NCI-H2171 (cell line): Measurements from ENCODE around the gene DNAJC9.
"Not testable (repeated sequence)": the region's sequence is repeated elsewhere in the genome, so short reads cannot be mapped to it uniquely, and the experiment has no call there.

Source experiments
- DNase-seq: peaks from one replicate; lab custom pipeline; 2025; lab: John Stamatoyannopoulos, UW

Gene DNAJC9

GRCh38 chr10:73246646-73247508 is at the start of gene DNAJC9:
DNAJC9 (minus strand) TSS chr10:73247255; CDS start chr10:73247189, 66 bp downstream.
- DNase-seq: peak; percentile 85

GRCh38 chr10:73293461-73293860 is 46.4 kb upstream of the DNAJC9 start:
- no peak for DNase-seq

GRCh38 chr10:73289958-73290357 is 42.9 kb upstream of the DNAJC9 start:
- DNase-seq: no peak

- DNase-seq: no peak
Observed at GRCh38 chr10:73287441-73287840, 40.4 kb upstream of the DNAJC9 start.

- no peak for DNase-seq
Observed at GRCh38 chr10:73281097-73281496, 34.0 kb upstream of the DNAJC9 start.

GRCh38 chr10:73264423-73264822 is 17.4 kb upstream of the DNAJC9 start:
- DNase-seq: no peak

GRCh38 chr10:73263693-73264347 is 16.8 kb upstream of the DNAJC9 start:
- no peak for DNase-seq

- DNase-seq: no peak
Observed at GRCh38 chr10:73262880-73263555, 16.0 kb upstream of the DNAJC9 start.

GRCh38 chr10:73262105-73262730 is 15.2 kb upstream of the DNAJC9 start:
- DNase-seq: no peak

- DNase-seq: no peak
Observed at GRCh38 chr10:73261362-73261995, 14.4 kb upstream of the DNAJC9 start.

- DNase-seq: not testable (repeated sequence)
Observed at GRCh38 chr10:73258612-73259011, 11.6 kb upstream of the DNAJC9 start.

GRCh38 chr10:73253225-73253555 is 6.1 kb upstream of the DNAJC9 start:
- no peak for DNase-seq

- peak; percentile 84 for DNase-seq
Observed at GRCh38 chr10:73252445-73253224, 5.6 kb upstream of the DNAJC9 start, which contains the start of gene MRPS16. MRPS16 (minus strand) TSS chr10:73252644; CDS start chr10:73252482, 162 bp downstream.

GRCh38 chr10:73251683-73252444 is 4.8 kb upstream of the DNAJC9 start:
- DNase-seq: no peak

- no peak for DNase-seq
Observed at GRCh38 chr10:73248259-73248724, 1.2 kb upstream of the DNAJC9 start.

GRCh38 chr10:73247509-73248258 is 629 bp upstream of the DNAJC9 start:
- DNase-seq: no peak

GRCh38 chr10:73246322-73246645 is 771 bp downstream of the DNAJC9 start:
- no peak for DNase-seq

GRCh38 chr10:73244866-73245477 is 2.1 kb downstream of the DNAJC9 start:
- DNase-seq: no peak

GRCh38 chr10:73239908-73240307 is 7.1 kb downstream of the DNAJC9 start:
- no peak for DNase-seq
